ENCODE results near the gene THAP11.

THAP11 gene

GRCh38 chr16:67841816-67842508 is at the start of gene THAP11:
Gene THAP11 (plus strand): TSS chr16:67842320. CDS start chr16:67842555, 235 bp downstream.
- Histone ChIP-seq H3K27ac (ENCODE audit: low read depth, low read length) (peak within 1 kb of the TSS; percentile 90), H3K36me3 (ENCODE audit: control insufficient read depth, insufficient read depth, low read length) (no peaks in the 10 kb centered on the region), H3K27me3 (ENCODE audit: control insufficient read depth, insufficient read depth, low read length) (no peaks in the 10 kb centered on the region), H3K9me3 (ENCODE audit: control insufficient read depth, insufficient read depth, low read depth, low read length) (no peaks in the 10 kb centered on the region), H3K4me3 (ENCODE audit: low read depth, low read length) (peak within 1 kb of the TSS; percentile 92), H3K9ac (ENCODE audit: low read length) (peak within 1 kb of the TSS; percentile 90), H3K4me1 (ENCODE audit: control insufficient read depth, insufficient read depth, low read length) (peaks cover 33% of the 10 kb centered on the region)

- peaks cover 17% of the 10 kb centered on the region for H3K36me3 ChIP-seq (ENCODE audit: control insufficient read depth, insufficient read depth, low read length)
- no peak overlapping the region for H3K9ac ChIP-seq (ENCODE audit: low read length)
- no peaks in the 10 kb centered on the region for H3K27me3 ChIP-seq (ENCODE audit: control insufficient read depth, insufficient read depth, low read length)
- H3K4me1 ChIP-seq (ENCODE audit: control insufficient read depth, insufficient read depth, low read length): no peaks in the 10 kb centered on the region
- H3K4me3 ChIP-seq (ENCODE audit: low read depth, low read length): no peak overlapping the region
- no peak overlapping the region for H3K27ac ChIP-seq (ENCODE audit: low read depth, low read length)
- H3K9me3 ChIP-seq (ENCODE audit: control insufficient read depth, insufficient read depth, low read depth, low read length): no peaks in the 10 kb centered on the region
Observed at GRCh38 chr16:67796099-67796718, 45.9 kb upstream of the THAP11 start.

- Histone ChIP-seq H3K4me1 (ENCODE audit: control insufficient read depth, insufficient read depth, low read length) (no peaks in the 10 kb centered on the region), H3K27ac (ENCODE audit: low read depth, low read length) (no peak overlapping the region), H3K4me3 (ENCODE audit: low read depth, low read length) (no peak overlapping the region), H3K9ac (ENCODE audit: low read length) (no peak overlapping the region), H3K27me3 (ENCODE audit: control insufficient read depth, insufficient read depth, low read length) (no peaks in the 10 kb centered on the region), H3K36me3 (ENCODE audit: control insufficient read depth, insufficient read depth, low read length) (peaks cover 34% of the 10 kb centered on the region), H3K9me3 (ENCODE audit: control insufficient read depth, insufficient read depth, low read depth, low read length) (no peaks in the 10 kb centered on the region)
Observed at GRCh38 chr16:67800338-67800926, 41.7 kb upstream of the THAP11 start.

GRCh38 chr16:67801241-67801640 is 40.9 kb upstream of the THAP11 start:
- Histone ChIP-seq H3K9me3 (ENCODE audit: control insufficient read depth, insufficient read depth, low read depth, low read length) (no peaks in the 10 kb centered on the region), H3K27me3 (ENCODE audit: control insufficient read depth, insufficient read depth, low read length) (no peaks in the 10 kb centered on the region), H3K4me3 (ENCODE audit: low read depth, low read length) (no peak overlapping the region), H3K9ac (ENCODE audit: low read length) (no peak overlapping the region), H3K4me1 (ENCODE audit: control insufficient read depth, insufficient read depth, low read length) (no peaks in the 10 kb centered on the region), H3K27ac (ENCODE audit: low read depth, low read length) (no peak overlapping the region), H3K36me3 (ENCODE audit: control insufficient read depth, insufficient read depth, low read length) (peaks cover 34% of the 10 kb centered on the region)

- Histone ChIP-seq H3K27ac (ENCODE audit: low read depth, low read length) (no peak overlapping the region), H3K9me3 (ENCODE audit: control insufficient read depth, insufficient read depth, low read depth, low read length) (no peaks in the 10 kb centered on the region), H3K9ac (ENCODE audit: low read length) (no peak overlapping the region), H3K4me1 (ENCODE audit: control insufficient read depth, insufficient read depth, low read length) (no peaks in the 10 kb centered on the region), H3K27me3 (ENCODE audit: control insufficient read depth, insufficient read depth, low read length) (no peaks in the 10 kb centered on the region), H3K36me3 (ENCODE audit: control insufficient read depth, insufficient read depth, low read length) (peaks cover 34% of the 10 kb centered on the region), H3K4me3 (ENCODE audit: low read depth, low read length) (no peak overlapping the region)
Observed at GRCh38 chr16:67801883-67802282, 40.2 kb upstream of the THAP11 start.

- H3K36me3 ChIP-seq (ENCODE audit: control insufficient read depth, insufficient read depth, low read length): peaks cover 28% of the 10 kb centered on the region
- no peaks in the 10 kb centered on the region for H3K4me1 ChIP-seq (ENCODE audit: control insufficient read depth, insufficient read depth, low read length)
- H3K9me3 ChIP-seq (ENCODE audit: control insufficient read depth, insufficient read depth, low read depth, low read length): no peaks in the 10 kb centered on the region
- no peak overlapping the region for H3K9ac ChIP-seq (ENCODE audit: low read length)
- H3K27me3 ChIP-seq (ENCODE audit: control insufficient read depth, insufficient read depth, low read length): no peaks in the 10 kb centered on the region
- no peak overlapping the region for H3K4me3 ChIP-seq (ENCODE audit: low read depth, low read length)
- no peak overlapping the region for H3K27ac ChIP-seq (ENCODE audit: low read depth, low read length)
Observed at GRCh38 chr16:67803894-67804293, 38.2 kb upstream of the THAP11 start.

- Histone ChIP-seq H3K9me3 (ENCODE audit: control insufficient read depth, insufficient read depth, low read depth, low read length) (no peaks in the 10 kb centered on the region), H3K36me3 (ENCODE audit: control insufficient read depth, insufficient read depth, low read length) (peaks cover 28% of the 10 kb centered on the region), H3K4me1 (ENCODE audit: control insufficient read depth, insufficient read depth, low read length) (no peaks in the 10 kb centered on the region), H3K9ac (ENCODE audit: low read length) (no peak overlapping the region), H3K27ac (ENCODE audit: low read depth, low read length) (no peak overlapping the region), H3K4me3 (ENCODE audit: low read depth, low read length) (peak overlapping the region; percentile 97), H3K27me3 (ENCODE audit: control insufficient read depth, insufficient read depth, low read length) (no peaks in the 10 kb centered on the region)
Observed at GRCh38 chr16:67804853-67805542, 37.1 kb upstream of the THAP11 start.

- no peaks in the 10 kb centered on the region for H3K27me3 ChIP-seq (ENCODE audit: control insufficient read depth, insufficient read depth, low read length)
- no peaks in the 10 kb centered on the region for H3K4me1 ChIP-seq (ENCODE audit: control insufficient read depth, insufficient read depth, low read length)
- no peaks in the 10 kb centered on the region for H3K9me3 ChIP-seq (ENCODE audit: control insufficient read depth, insufficient read depth, low read depth, low read length)
- peak overlapping the region; percentile 74 for H3K27ac ChIP-seq (ENCODE audit: low read depth, low read length)
- H3K9ac ChIP-seq (ENCODE audit: low read length): peak overlapping the region; percentile 85
- peak overlapping the region; percentile 97 for H3K4me3 ChIP-seq (ENCODE audit: low read depth, low read length)
- H3K36me3 ChIP-seq (ENCODE audit: control insufficient read depth, insufficient read depth, low read length): peaks cover 20% of the 10 kb centered on the region
Observed at GRCh38 chr16:67805718-67806427, 36.2 kb upstream of the THAP11 start.

- Histone ChIP-seq H3K9me3 (ENCODE audit: control insufficient read depth, insufficient read depth, low read depth, low read length) (no peaks in the 10 kb centered on the region), H3K4me1 (ENCODE audit: control insufficient read depth, insufficient read depth, low read length) (no peaks in the 10 kb centered on the region), H3K9ac (ENCODE audit: low read length) (peak within 1 kb of the TSS; percentile 85), H3K36me3 (ENCODE audit: control insufficient read depth, insufficient read depth, low read length) (peaks cover 14% of the 10 kb centered on the region), H3K27ac (ENCODE audit: low read depth, low read length) (peak within 1 kb of the TSS; percentile 74), H3K27me3 (ENCODE audit: control insufficient read depth, insufficient read depth, low read length) (no peaks in the 10 kb centered on the region), H3K4me3 (ENCODE audit: low read depth, low read length) (peak within 1 kb of the TSS; percentile 97)
Observed at GRCh38 chr16:67806428-67807147, 35.5 kb upstream of the THAP11 start, which contains the start of the genes RANBP10 and TSNAXIP1. Gene RANBP10 (minus strand): TSS chr16:67806560. CDS start chr16:67806536, 24 bp downstream. Gene TSNAXIP1 (plus strand): TSS chr16:67806889. CDS start chr16:67807150, 261 bp downstream.

- Histone ChIP-seq H3K27ac (ENCODE audit: low read depth, low read length) (peak overlapping the region; percentile 36; the same call in 1 of the 2 replicates), H3K4me1 (ENCODE audit: control insufficient read depth, insufficient read depth, low read length) (no peaks in the 10 kb centered on the region), H3K36me3 (ENCODE audit: control insufficient read depth, insufficient read depth, low read length) (peaks cover 9% of the 10 kb centered on the region), H3K9me3 (ENCODE audit: control insufficient read depth, insufficient read depth, low read depth, low read length) (no peaks in the 10 kb centered on the region), H3K27me3 (ENCODE audit: control insufficient read depth, insufficient read depth, low read length) (no peaks in the 10 kb centered on the region), H3K9ac (ENCODE audit: low read length) (peak overlapping the region; percentile 68), H3K4me3 (ENCODE audit: low read depth, low read length) (peak overlapping the region; percentile 97)
Observed at GRCh38 chr16:67807148-67807682, 34.9 kb upstream of the THAP11 start.

Measured in HUES6 (cell line).